NCI-H2196 (cell line): ENCODE measurements around the gene ARHGEF25.
"Not testable (repeated sequence)": the region's sequence is repeated elsewhere in the genome, so short reads cannot be mapped to it uniquely, and the experiment has no call there.

Experiments used
- DNase-seq: peaks from one replicate; lab custom pipeline; 2025; ENCODE audit not compliant: unreplicated experiment; lab: John Stamatoyannopoulos, UW

Gene ARHGEF25

GRCh38 chr12:57607958-57608663, 3.1 kb upstream of the ARHGEF25 start:
- no peak for DNase-seq

DNA sequence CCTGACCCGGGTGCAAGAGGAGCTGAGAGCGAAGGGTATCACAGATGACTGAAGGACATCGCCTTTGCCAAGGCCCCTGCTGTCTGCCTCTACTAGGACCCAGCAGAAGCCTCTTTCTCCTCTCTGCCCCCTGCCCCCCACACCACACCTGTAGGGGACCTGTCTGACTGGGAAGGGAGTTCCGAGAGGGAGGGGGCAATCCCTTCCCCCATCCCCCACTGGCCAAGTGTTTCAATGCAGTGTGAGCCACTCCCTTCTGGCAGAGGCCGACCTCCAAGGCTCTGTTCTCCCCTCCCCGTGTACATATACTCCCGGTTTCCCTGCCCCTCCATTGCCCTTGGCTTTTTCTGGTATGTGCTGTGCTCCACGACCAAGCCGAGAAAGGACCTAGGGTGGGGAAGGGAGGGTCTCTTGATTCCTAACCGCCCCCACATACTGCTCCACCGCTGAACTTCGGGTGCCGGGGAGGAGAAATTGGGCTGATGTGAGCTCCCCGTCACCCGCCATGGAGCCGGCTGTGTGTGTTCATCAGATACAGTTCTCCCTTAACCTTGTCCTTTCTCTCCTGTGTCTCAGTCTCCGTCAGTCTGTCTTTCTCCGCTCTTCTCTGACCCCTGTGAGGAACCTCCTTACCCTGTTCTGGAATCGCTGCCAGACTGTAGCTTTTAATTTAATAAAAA, 2.0 kb upstream of the ARHGEF25 start:
- no peak for DNase-seq

DNA sequence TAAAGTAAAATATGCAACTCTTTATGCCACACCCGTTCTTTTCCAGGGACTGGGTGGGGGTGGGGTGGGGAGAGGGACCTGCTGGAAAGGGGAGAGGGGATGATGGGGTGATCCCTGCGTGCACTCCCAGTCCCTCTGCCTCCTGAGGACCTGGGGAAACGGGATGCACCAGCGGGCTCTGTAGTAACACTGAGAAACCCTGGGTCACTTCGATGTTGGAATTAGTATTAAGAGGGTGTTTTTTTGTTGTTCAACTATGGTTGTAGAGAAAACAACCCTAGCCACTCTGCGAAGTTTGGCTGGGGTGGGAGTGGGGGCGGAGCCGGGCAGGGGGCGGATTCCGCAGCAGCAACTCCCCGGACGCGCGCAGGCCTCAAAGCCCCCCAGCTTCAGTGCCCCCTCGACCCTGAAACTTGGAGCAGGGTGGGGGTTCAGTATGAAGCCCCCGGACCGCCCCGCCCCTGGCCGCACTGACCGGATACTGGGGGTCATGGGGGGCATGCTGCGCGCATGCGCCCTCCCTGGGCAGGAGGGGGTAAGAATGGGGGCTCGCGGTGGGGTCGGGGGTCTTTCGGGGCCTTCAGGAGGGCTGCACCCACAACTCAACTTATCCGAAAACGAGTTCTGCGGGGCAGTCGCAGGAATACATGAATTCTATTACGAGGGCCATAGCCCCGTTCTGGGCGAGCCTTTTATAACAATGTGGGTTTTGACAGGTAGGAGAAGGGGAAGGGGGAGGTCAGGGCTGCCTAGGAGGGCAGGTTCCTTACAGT, 1.3 kb upstream of the ARHGEF25 start:
- DNase-seq = no peak

DNA sequence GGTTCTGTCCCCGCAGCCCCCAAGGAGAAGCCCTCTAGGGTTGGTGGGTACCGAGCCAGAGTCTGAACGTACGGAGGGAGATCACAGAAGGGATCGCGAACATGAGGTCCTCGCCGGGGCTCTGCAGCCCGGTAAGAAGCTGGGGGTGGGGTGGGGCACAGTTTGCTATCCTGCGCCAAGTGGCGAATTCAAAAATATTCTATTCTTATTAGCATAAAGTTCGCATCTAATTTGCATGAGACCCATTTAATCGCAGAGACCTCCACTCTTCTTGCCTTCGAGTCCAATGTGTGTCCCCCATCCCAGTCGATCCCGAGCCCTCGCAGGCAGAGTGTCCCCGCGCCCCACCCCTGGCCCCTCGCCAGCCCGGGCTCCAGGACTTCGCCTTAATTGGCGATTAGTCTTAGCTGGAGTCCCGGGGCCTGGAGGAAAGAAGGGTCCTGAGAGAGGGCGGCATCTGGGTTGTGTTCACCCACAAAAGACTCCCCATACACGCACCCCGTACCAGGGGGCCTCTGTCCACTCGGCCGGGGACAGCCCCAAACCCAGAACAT, 604 bp upstream of the ARHGEF25 start:
- DNase-seq = no peak

DNA sequence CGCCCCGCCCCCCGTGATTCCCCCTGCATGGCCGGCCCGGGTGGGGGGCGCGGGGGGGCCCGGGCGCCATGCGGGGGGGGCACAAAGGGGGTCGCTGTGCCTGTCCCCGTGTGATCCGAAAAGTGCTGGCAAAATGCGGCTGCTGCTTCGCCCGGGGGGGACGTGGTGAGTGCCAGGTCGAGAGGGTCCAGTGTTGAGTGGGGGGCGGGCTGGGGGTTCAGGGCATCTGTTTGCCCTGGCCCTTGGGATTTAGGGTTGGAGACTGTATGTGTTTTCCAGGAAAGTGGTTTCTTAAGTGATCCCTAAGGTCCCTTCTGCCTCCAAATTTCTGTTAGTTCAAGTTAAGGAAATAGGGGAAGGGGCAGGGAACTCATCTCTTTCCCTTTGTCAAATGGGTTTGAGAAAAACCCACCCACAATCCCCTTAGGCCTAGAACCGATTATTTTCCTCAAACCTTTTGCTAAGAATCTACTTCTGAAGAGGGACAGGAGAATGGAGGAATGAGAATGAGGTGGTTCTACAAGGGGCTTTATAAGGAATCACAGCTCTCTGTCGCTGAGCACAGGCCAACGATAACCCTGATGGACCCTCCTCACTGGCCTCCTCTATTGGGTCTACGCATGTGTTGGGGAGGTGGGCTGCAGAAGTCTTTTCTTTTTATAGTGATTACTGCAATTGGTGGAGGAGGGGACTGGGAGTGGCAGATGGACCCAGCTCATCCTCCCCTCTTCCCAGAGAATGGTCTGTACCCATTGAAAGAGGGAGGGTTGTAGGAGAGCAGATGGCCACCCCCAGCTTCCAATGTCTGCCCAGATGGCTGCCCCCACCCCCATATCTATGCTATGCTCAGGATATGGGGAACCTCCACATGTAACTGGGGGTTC, 834 bp downstream of the ARHGEF25 start:
- DNase-seq = no peak

- DNase-seq = no peak
Observed at GRCh38 chr12:57612711-57613426, 1.6 kb downstream of the ARHGEF25 start.

DNA sequence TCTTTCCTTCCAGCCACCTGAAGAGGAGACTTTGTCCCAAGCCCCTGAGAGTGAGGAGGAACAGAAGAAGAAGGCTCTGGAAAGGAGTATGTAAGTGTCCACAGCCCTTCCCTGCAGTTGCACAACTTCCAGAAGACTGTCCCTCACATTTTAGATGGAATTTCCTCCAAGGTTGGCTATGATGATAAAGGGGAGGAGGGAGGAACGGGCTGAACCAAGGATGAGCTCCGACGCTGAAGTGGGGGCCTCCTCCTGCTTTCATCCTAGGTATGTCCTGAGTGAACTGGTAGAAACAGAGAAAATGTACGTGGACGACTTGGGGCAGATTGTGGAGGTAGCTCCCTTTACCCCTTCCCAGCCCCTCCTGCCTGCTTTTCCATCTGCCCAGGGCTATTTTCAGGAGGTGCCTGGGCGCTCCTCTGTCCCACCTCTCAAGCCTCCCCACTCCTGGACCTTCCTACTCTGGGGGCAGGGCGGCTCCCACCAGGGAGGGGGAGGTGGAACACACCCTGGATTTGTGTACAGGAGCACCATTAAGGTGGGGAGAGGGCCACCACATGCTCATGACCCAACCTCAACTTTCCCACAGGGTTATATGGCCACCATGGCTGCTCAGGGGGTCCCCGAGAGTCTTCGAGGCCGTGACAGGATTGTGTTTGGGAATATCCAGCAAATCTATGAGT, 2.3 kb downstream of the ARHGEF25 start:
- no peak for DNase-seq

DNA sequence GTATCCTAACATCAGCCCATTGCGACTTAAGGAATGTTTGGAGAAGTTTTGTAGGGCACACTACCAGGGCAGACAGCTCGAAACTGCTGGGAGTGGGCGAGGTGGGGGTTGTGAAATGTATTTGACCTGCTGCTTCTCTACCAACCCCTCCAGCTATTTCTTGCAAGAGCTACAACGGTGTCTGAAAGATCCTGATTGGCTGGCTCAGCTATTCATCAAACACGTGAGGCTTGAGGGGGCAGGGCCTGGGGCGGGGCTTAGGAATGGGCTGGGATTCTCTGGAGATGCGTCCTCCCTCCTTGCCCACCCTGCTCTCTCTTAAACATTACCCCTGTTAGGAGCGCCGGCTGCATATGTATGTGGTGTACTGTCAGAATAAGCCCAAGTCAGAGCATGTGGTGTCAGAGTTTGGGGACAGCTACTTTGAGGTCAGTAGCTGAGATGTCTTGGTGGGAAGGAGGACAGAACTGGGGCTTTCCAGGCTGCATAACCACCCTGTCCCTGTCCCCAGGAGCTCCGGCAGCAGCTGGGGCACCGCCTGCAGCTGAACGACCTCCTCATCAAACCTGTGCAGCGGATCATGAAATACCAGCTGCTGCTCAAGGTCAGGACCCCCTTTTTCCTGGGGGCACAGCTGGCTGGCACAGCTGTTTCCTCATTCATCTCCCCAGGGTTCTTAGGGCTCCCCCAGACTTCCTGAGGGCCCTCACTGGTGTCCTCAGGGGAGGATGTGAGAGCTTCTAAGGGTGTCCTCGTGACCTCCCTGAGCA, 3.1 kb downstream of the ARHGEF25 start:
- DNase-seq = peak; percentile 16

DNA sequence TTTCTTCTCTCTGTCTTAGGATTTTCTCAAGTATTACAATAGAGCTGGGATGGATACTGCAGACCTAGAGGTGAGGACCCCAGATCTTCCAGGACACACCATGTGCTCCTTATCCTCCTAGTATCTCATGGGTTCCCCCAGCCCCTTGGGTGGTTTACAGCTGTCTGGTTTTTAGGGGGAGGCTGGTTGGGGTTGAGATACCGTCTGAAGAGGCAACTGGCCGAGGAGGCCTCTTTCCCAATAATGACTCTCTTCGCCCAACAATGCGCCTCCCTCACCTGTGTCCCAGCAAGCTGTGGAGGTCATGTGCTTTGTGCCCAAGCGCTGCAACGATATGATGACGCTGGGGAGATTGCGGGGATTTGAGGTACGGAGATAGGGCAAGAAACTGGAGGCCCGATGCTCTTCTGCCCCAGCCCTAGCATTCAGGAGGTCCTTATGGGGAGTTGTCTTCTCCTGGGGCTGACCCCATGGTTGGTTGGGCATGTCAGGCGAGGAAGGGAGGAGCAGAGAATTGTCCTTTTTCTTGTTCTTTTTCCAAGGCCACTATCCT, 3.8 kb downstream of the ARHGEF25 start:
- DNase-seq = no peak

GRCh38 chr12:57615637-57616036, 4.4 kb downstream of the ARHGEF25 start:
- no peak for DNase-seq

DNA sequence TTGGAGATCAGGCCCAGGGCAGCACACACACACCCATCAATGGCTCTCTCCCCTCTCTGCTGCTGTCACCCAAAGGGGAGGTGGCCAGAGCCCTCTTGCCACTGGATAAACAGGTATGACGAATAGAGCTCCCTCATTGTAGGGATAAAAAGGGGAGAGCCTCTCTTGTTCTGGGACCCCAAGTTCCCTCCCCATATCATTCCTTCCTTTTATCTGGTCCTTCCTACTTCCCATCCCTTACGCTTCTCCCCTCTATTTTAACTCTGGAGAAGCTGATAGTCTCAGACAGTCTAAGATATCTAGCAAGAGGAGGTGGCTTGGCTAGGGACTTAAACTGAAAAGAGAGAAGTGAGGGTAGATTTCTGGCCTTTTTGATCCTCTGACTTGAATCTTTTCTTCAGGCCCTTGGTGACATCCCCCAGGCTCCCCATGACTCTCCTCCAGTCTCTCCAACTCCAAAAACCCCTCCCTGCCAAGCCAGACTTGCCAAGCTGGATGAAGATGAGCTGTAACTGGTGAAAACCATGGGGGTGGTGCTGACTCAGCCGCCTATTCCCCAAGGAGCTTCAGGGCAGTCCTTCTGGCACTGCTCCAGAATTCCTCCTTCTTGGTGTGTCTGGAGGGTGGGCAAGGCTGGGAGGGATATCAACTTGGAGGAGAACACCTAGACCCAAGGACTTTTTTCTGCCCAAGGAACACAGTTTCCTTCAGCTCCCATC, 5.3 kb downstream of the ARHGEF25 start:
- DNase-seq = no peak

DNA sequence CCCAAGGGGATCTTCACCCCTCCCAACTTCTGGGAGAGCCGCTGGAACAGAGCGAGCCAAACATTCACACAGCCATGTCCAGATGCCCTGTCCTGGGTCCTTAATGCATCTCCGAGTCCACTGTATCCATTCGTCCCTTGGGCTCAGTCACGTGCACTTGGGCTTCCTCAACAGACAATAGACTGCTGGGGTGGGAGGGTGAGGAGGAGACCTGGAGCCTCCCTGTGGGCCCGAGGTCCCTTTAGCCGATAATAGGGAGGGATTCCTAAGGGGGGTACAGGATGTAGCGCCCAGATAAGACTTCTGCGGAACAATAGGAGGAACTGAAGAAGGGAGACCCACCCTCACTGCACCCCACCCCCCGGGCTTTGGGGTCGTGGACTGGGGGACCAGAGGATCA, 6.7 kb downstream of the ARHGEF25 start:
- no peak for DNase-seq

- not testable (repeated sequence) for DNase-seq
Observed at GRCh38 chr12:57618431-57618830, 7.2 kb downstream of the ARHGEF25 start.

DNA sequence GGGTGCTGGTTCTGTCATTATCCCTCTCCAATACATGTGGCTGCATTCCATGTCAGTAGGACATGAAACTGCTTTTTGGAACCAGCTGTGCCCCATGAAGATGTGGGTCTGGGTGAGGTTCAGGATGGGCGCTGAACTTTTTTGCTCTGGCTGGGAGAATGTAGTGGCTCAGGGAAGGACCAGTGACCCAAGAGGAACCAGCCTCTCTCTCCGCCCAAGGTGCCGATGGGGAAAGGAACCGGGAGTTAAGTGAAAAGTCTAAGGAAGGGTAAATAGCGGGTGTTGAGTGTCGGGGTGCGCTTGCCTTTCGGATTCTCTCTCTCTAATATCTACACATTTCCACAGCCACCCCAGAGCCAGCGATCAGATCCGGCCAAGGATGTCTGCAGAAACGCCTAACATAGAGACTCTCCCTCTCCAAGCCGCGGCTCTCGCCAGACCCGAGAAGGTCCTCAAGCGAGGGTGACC, 7.8 kb downstream of the ARHGEF25 start:
- no peak for DNase-seq

GRCh38 chr12:57619434-57620244, 8.4 kb downstream of the ARHGEF25 start:
- no peak for DNase-seq

GRCh38 chr12:57620245-57620935, 9.2 kb downstream of the ARHGEF25 start:
- DNase-seq = no peak
